OCI-LY1 (cell line): ENCODE measurements around the gene DHRS1.

Experiments used
- H2AFZ ChIP-seq: fragments of 200-600 bp; sonication (generic), shearing (Covaris generic); 2 replicates; pipeline ENCODE4 v1.6.0; 2014; ENCODE audit warnings: antibody characterized with exemption, mild to moderate bottlenecking, low read length
- H3F3A ChIP-seq: fragments of 200-600 bp; sonication (generic), shearing (Covaris generic); 2 replicates; pipeline ENCODE4 v1.6.0; 2014; ENCODE audit warnings: mild to moderate bottlenecking, antibody characterized with exemption, low read length, moderate library complexity; ENCODE audit not compliant: insufficient read depth
- H3K27ac ChIP-seq: fragments of 200-600 bp; sonication (generic); 2 replicates; pipeline ENCODE4 v1.5.1; 2014; ENCODE audit warnings: low read length, mixed run types, mild to moderate bottlenecking, low read depth; ENCODE audit not compliant: poor library complexity, severe bottlenecking
- H3K27me3 ChIP-seq: fragments of 200-600 bp; sonication (generic); 2 replicates; pipeline ENCODE4 v1.6.0; 2014; ENCODE audit warnings: antibody characterized with exemption, mild to moderate bottlenecking, low read length, moderate library complexity; ENCODE audit not compliant: insufficient read depth
- H3K36me3 ChIP-seq: fragments of 200-600 bp; sonication (generic); 2 replicates; pipeline ENCODE4 v1.6.1; 2014; ENCODE audit warnings: mild to moderate bottlenecking, antibody characterized with exemption, low read length, moderate library complexity, mixed read lengths; ENCODE audit not compliant: insufficient read depth
- H3K4me1 ChIP-seq: fragments of 200-600 bp; sonication (generic); 2 replicates; pipeline ENCODE4 v1.5.1; 2014; ENCODE audit warnings: mild to moderate bottlenecking, low read length, moderate library complexity; ENCODE audit not compliant: insufficient read depth, severe bottlenecking
- H3K4me2 ChIP-seq: fragments of 200-600 bp; sonication (generic), shearing (Covaris generic); 2 replicates; pipeline ENCODE4 v1.6.1; 2014; ENCODE audit warnings: low read length
- H3K4me3 ChIP-seq: fragments of 200-600 bp; sonication (generic); 2 replicates; pipeline ENCODE4 v1.5.1; 2014; ENCODE audit warnings: low read length, low read depth, mild to moderate bottlenecking, mixed read lengths; ENCODE audit not compliant: poor library complexity, severe bottlenecking
- H3K79me2 ChIP-seq: fragments of 200-600 bp; shearing (Covaris generic); 2 replicates; pipeline ENCODE4 v1.6.1; 2016; ENCODE audit warnings: mixed run types, low read length, mixed read lengths; ENCODE audit not compliant: insufficient read depth
- H3K9ac ChIP-seq: fragments of 200-600 bp; sonication (generic), shearing (Covaris generic); 2 replicates; pipeline ENCODE4 v1.6.1; 2014; ENCODE audit warnings: mild to moderate bottlenecking, low read length, mixed read lengths
- H3K9me2 ChIP-seq: fragments of 200-600 bp; sonication (generic), shearing (Covaris generic); 2 replicates; pipeline ENCODE4 v1.6.1; 2014; ENCODE audit warnings: low read depth, mild to moderate bottlenecking, low read length, mixed read lengths
- H3K9me3 ChIP-seq: fragments of 200-600 bp; shearing (Covaris generic); 2 replicates; pipeline ENCODE4 v1.6.1; 2014; ENCODE audit warnings: low read length, mixed read lengths
- H4K20me1 ChIP-seq: fragments of 200-600 bp; sonication (generic), shearing (Covaris generic); 2 replicates; pipeline ENCODE4 v1.6.0; 2016; ENCODE audit warnings: mild to moderate bottlenecking, low read length; ENCODE audit not compliant: insufficient read depth
- EZH2 ChIP-seq: fragments of 200-600 bp; sonication (generic), shearing (Covaris generic); IDR thresholded peaks from 2 replicates; pipeline ENCODE4 v1.8.0; 2017; ENCODE audit warnings: borderline replicate concordance, mixed run types, mild to moderate bottlenecking, antibody characterized with exemption, low read length, moderate library complexity, mixed read lengths
- TF ChIP-seq, protein P1 (sequence below): fragments of 200-600 bp; sonication (generic), shearing (Covaris generic); IDR thresholded peaks from 2 replicates; pipeline ENCODE4 v1.5.1; 2017; ENCODE audit warnings: mild to moderate bottlenecking, antibody characterized with exemption, low read length, moderate library complexity, mixed read lengths

The DHRS1 gene

DNA sequence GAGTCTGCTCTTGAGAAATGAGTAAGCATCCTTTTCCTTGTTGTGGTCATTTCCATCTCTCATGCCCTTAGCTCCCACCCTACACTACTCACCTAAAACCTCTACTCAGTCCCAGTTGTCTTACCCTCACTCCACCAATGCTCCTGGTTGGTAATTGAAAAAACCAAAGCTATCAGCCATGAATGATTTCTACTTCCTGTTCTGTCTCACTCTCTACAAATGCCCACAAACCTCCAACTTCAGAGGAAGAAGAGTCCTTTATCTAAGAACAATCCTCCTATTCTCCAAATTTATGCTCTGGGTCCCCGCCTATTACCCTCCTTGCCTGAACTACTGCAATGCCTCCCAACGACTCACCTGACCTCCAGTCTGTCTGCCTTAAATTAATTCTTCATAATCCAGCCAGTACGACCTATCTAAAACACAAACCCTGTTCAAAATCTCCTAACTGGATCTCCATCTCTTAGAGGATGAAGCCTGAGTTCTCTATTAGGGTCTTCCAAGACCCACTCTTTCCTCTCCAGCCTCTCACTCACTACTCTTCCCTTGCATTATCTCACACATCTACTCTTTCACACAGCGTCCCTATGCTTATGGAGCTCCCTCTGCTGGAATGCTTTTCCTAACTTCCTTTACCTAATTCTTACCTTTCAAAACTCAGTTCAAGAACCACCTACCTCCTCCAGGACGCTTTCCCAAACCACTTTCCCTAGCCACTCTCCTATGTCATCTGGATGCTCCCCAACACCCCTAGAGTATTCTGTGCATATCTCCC is 2.2 kb downstream of the DHRS1 start:
- Histone ChIP-seq H4K20me1 (no peaks in the 10 kb centered on the region), H3K79me2 (no peaks in the 10 kb centered on the region), H3K4me1 (peaks cover 27% of the 10 kb centered on the region), H3K4me2 (no peak overlapping the region), H3K27me3 (no peaks in the 10 kb centered on the region), H3K9ac (no peak overlapping the region; the same call in 1 of the 2 replicates), H3F3A (0 out of 2 replicates have a peak, but pooled peaks cover 4% of the 10 kb centered on the region), H3K9me2 (no peaks in the 10 kb centered on the region), H3K27ac (peak overlapping the region; percentile 20), H2AFZ (no peak overlapping the region), H3K4me3 (no peak overlapping the region), H3K36me3 (peaks cover 31% of the 10 kb centered on the region), H3K9me3 (no peaks in the 10 kb centered on the region)
- no peak for TF ChIP-seq EZH2
- TF ChIP-seq, protein P1, sequence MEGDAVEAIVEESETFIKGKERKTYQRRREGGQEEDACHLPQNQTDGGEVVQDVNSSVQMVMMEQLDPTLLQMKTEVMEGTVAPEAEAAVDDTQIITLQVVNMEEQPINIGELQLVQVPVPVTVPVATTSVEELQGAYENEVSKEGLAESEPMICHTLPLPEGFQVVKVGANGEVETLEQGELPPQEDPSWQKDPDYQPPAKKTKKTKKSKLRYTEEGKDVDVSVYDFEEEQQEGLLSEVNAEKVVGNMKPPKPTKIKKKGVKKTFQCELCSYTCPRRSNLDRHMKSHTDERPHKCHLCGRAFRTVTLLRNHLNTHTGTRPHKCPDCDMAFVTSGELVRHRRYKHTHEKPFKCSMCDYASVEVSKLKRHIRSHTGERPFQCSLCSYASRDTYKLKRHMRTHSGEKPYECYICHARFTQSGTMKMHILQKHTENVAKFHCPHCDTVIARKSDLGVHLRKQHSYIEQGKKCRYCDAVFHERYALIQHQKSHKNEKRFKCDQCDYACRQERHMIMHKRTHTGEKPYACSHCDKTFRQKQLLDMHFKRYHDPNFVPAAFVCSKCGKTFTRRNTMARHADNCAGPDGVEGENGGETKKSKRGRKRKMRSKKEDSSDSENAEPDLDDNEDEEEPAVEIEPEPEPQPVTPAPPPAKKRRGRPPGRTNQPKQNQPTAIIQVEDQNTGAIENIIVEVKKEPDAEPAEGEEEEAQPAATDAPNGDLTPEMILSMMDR, result peak; percentile 21; the same call in 1 of the 2 replicates

DNA sequence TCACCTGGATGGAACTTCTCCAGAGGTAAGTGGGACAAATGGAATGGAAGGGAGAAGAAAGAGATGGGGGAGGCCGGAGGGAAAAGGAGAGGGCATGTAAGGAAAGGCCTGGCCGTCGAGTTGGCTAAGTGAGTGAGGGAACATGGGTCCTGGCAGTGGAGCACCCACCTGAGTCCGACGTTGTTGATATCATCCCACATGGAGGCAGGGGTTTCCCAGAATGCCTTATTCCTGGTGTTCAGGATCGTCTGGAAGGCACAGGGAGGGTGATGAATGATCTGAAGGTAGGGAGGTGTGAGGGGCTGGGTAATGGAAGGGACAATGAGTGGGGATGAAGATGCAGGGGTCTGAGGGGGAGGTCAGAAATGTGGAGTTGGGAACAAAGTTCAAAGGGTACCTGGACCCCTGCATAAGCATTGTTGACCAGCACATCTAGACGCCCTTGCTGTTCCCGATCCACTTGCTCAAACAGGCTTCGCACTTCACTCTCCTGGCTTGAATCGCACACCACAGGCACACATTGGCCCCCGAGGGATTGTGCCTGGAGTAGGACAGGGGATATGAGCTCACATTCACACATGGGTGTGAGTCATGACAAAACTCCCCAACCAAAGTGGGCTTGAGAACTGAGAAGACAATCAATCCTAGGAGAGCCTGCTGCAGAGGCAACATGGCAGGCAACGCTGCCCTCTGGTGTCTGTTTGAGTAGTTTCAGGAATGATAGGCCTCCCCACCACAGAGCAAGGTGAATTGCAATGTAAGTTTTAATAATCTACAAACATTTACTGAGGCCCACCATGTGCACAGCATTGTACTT is 3.0 kb downstream of the DHRS1 start:
- H3K9me3 ChIP-seq, result no peaks in the 10 kb centered on the region
- no peaks in the 10 kb centered on the region for H4K20me1 ChIP-seq
- H3K36me3 ChIP-seq, result peaks cover 30% of the 10 kb centered on the region; the same call in 1 of the 2 replicates
- H3K27ac ChIP-seq, result no peak overlapping the region
- H3K4me2 ChIP-seq, result no peak overlapping the region
- H2AFZ ChIP-seq, result no peak overlapping the region
- no peaks in the 10 kb centered on the region for H3K79me2 ChIP-seq
- no peaks in the 10 kb centered on the region for H3K9me2 ChIP-seq
- TF ChIP-seq, protein P1, result peak; percentile 79
- no peak for TF ChIP-seq EZH2
- H3K4me1 ChIP-seq, result peaks cover 27% of the 10 kb centered on the region
- no peak overlapping the region for H3K4me3 ChIP-seq
- H3F3A ChIP-seq, result 0 out of 2 replicates have a peak, but pooled peaks cover 4% of the 10 kb centered on the region
- no peak overlapping the region; the same call in 1 of the 2 replicates for H3K9ac ChIP-seq
- H3K27me3 ChIP-seq, result no peaks in the 10 kb centered on the region

DNA sequence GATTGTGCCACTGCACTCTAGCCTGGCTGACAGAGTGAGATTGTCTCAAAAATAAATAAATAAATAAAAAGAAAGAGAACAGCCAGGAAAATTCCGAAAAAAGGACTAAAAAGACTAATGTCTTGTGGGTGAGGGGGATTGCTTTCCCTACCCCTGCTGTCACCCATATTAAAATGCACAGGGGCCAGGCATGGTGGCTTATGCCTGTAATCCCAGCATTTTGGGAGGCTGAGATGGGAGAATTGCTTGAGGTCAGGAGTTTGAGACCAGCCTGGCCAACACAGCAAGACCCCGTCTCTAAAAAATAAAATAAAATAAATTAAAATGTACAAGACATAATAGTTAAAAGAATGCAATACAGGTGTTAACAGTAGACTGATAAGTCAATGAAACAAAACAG is 6.1 kb downstream of the DHRS1 start:
- Histone ChIP-seq H3K27ac (no peak overlapping the region), H3K79me2 (no peaks in the 10 kb centered on the region), H3K9ac (no peak overlapping the region), H3K9me3 (no peaks in the 10 kb centered on the region), H3K4me3 (no peak overlapping the region), H3K36me3 (peaks cover 47% of the 10 kb centered on the region), H3K27me3 (no peaks in the 10 kb centered on the region), H2AFZ (no peak overlapping the region), H3K4me1 (peaks cover 5% of the 10 kb centered on the region), H3K9me2 (no peaks in the 10 kb centered on the region), H3F3A (0 out of 2 replicates have a peak, but pooled peaks cover 3% of the 10 kb centered on the region), H4K20me1 (no peaks in the 10 kb centered on the region), H3K4me2 (no peak overlapping the region)
- no peak for TF ChIP-seq EZH2
- TF ChIP-seq, protein P1, result no peak
